ENCODE data around the gene CCDC150. TPM values are rescaled to one million over a fixed set of nuclear protein-coding genes. Genes with fewer than 3 reads are reported as not detected.

CCDC150 gene
- total and polyA plus RNA-seq, 2 of the 8 experiments (the other 6 are each of a cell fraction or from before 2014, with no cell fraction given) = 8.3 to 31.9 TPM

GRCh38 chr2:196630531-196630930 lies 9.0 kb upstream of the CCDC150 start:
- CTCF ChIA-PET (ENCODE audit: partially characterized antibody) = no interaction called here
- no peaks in the 10 kb centered on the region for H3K27me3 ChIP-seq (replicated peaks in 1 of 4; ENCODE audit: control insufficient read depth in 3 of 4, extremely low read depth in 1 of 4, insufficient read depth in 3 of 4, low read length in 3 of 4)
- FAIRE-seq (no peak), DNase-seq (ENCODE audit: low read depth in 1 of 2, low spot score in 2 of 2) (no peak)
- no peaks in the 10 kb centered on the region for H3K4me1 ChIP-seq (replicated peaks in 1 of 4; ENCODE audit: control insufficient read depth in 3 of 4, insufficient read depth in 4 of 4, low read length in 3 of 4)
- 73% methylated on average over 2 of the region's 2 CpGs; no CpG with 5 or more reads in 1 of the 2 experiments for WGBS, 2 experiments (ENCODE audit: extremely low coverage in 1 of 2, insufficient coverage in 1 of 2, insufficient read length in 1 of 2, insufficient replicate concordance in 2 of 2, low coverage in 1 of 2, low lambda C conversion rate in 2 of 2, missing lambda C conversion rate in 1 of 2)
- no peaks in the 10 kb centered on the region for H3K79me1 ChIP-seq (ENCODE audit: low read depth, low read length)
- no peak overlapping the region for H3K9ac ChIP-seq (replicated peaks in 1 of 4; ENCODE audit: extremely low read depth in 1 of 4, low read depth in 3 of 4, low read length in 3 of 4)
- H3K18ac ChIP-seq (ENCODE audit: extremely low read depth, low read length) = no peak overlapping the region
- H3K36me3 ChIP-seq (ENCODE audit: control insufficient read depth in 2 of 4, insufficient read depth in 4 of 4, low read length in 3 of 4) = no peaks in the 10 kb centered on the region
- H2BK15ac ChIP-seq (ENCODE audit: low read length) = no peak overlapping the region
- H3K4ac ChIP-seq (replicated peaks; ENCODE audit: insufficient read length, low read depth, low read length) = no peak overlapping the region
- H3K14ac ChIP-seq (ENCODE audit: insufficient read length) = no peak overlapping the region
- no peak overlapping the region for H3K4me3 ChIP-seq (ENCODE audit: extremely low read depth in 1 of 4, insufficient read depth in 2 of 4, low read depth in 3 of 4, low read length in 4 of 4)
- no peak overlapping the region for H3K23ac ChIP-seq (ENCODE audit: insufficient read length)
- no peak overlapping the region for H3K27ac ChIP-seq (ENCODE audit: low read depth, low read length)
- H2BK20ac ChIP-seq (ENCODE audit: low read length) = no peak overlapping the region
- H4K91ac ChIP-seq (replicated peaks; ENCODE audit: insufficient read length, low read length) = no peak overlapping the region
- H3K56ac ChIP-seq (replicated peaks; ENCODE audit: insufficient read length, low read depth, low read length) = no peak overlapping the region
- no peaks in the 10 kb centered on the region for H3K9me3 ChIP-seq (ENCODE audit: insufficient read depth in 2 of 2, low read depth in 1 of 2, low read length in 1 of 2)
- no peak for TF ChIP-seq TEAD4 (IDR thresholded peaks at IDR 0.05; ENCODE audit: low read depth, low read length)
- no peak for TF ChIP-seq CEBPB (IDR thresholded peaks at IDR 0.05; ENCODE audit: low read depth, low read length)
- TF ChIP-seq CHD1 (IDR thresholded peaks at IDR 0.05; ENCODE audit: low read depth, low read length) = no peak
- TF ChIP-seq ATF3 (IDR thresholded peaks at IDR 0.05; ENCODE audit: insufficient read depth, low read depth, low read length) = no peak
- no peak for TF ChIP-seq SAP30 (IDR thresholded peaks at IDR 0.05; ENCODE audit: insufficient read depth, insufficient replicate concordance, low read length)
- TF ChIP-seq EGR1 (IDR thresholded peaks at IDR 0.05; ENCODE audit: borderline replicate concordance, low read depth, low read length) = no peak
- no peak for TF ChIP-seq BRCA1 (IDR thresholded peaks at IDR 0.05; ENCODE audit: low read depth, low read length)
- no peak for TF ChIP-seq CBX5 (IDR thresholded peaks at IDR 0.05; ENCODE audit: low read depth, low read length)
- TF ChIP-seq RBBP5 (IDR thresholded peaks at IDR 0.05; ENCODE audit: borderline replicate concordance, low read depth, low read length) = no peak
- no peak for TF ChIP-seq YY1 (IDR thresholded peaks at IDR 0.05; ENCODE audit: low read depth, low read length)
- H4K20me1 ChIP-seq (replicated peaks in 1 of 2; ENCODE audit: control insufficient read depth in 1 of 2, insufficient read depth in 2 of 2, low read length in 2 of 2) = no peaks in the 10 kb centered on the region
- H2BK5ac ChIP-seq (ENCODE audit: low read depth, low read length) = no peak overlapping the region
- H4K8ac ChIP-seq (ENCODE audit: extremely low read depth, insufficient read depth, low read length) = no peak overlapping the region
- no peak overlapping the region for H2AFZ ChIP-seq (ENCODE audit: low read length)
- H2BK120ac ChIP-seq (replicated peaks; ENCODE audit: low read depth, low read length) = no peak overlapping the region
- H3K4me2 ChIP-seq (ENCODE audit: insufficient read depth in 1 of 2, low read depth in 2 of 2, low read length in 2 of 2) = no peak overlapping the region
- POLR2A ChIA-PET (ENCODE audit: partially characterized antibody) = no interaction called here
- H2BK12ac ChIP-seq (ENCODE audit: low read depth, low read length) = no peak overlapping the region
- no peak overlapping the region for H2AK5ac ChIP-seq (ENCODE audit: low read depth, low read length)
- no peak overlapping the region for H4K5ac ChIP-seq (ENCODE audit: insufficient read length, low read depth, low read length)
- H3K23me2 ChIP-seq (ENCODE audit: low read depth, low read length) = no peaks in the 10 kb centered on the region
- no peaks in the 10 kb centered on the region for H3K79me2 ChIP-seq (ENCODE audit: control insufficient read depth in 1 of 2, insufficient read depth in 2 of 2, low read length in 2 of 2)
